HFF-Myc (cell line): ENCODE results near the gene RGS16.

Experiments used
- DNase-seq: peaks from one replicate; pipeline ENCODE4 v3.0.0-alpha.2; 2011; ENCODE audit warnings: low read depth; ENCODE audit errors: extremely low read depth
- H3K4me3 ChIP-seq: replicated peaks from 2 replicates; pipeline ENCODE4 v1.5.1; 2011; ENCODE audit warnings: low read depth, mild to moderate bottlenecking, control low read depth, low read length
- CTCF ChIP-seq: IDR thresholded peaks from 2 replicates; pipeline ENCODE4 v1.5.1; 2012; ENCODE audit warnings: mild to moderate bottlenecking, low read depth, low read length, control low read depth; ENCODE audit errors: missing control alignments

RGS16 gene

DNA sequence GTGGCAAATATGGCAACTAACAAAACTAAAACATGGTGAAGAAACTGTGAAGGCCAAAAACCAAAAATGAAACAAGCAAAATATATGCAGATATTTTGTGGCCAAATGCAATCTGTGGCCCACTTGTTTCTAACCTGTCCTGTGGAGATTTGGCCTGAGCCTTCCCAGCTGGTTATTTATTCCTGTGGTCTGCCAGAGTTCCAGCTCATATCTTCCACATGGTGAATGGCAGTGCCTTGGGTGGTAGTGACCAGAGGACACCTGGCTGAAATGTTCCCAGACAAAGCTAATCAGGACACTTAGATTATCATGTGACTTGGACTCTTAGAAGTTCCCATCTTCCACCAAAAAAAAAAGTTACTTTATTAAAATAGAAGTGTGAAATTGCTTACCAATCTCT, 54.8 kb downstream of the RGS16 start:
- DNase-seq, result no peak
- no peak for TF ChIP-seq CTCF
- H3K4me3 ChIP-seq, result no peak overlapping the region
